DND-41 (cell line): ENCODE results near the gene SRC.

Source experiments
- ATAC-seq: fragments of 200-7000 bp; cut with Tn5 transposase; 3 replicates; pipeline ENCODE4 v1.9.1; 2021; ENCODE audit warnings: low read depth; ENCODE audit not compliant: insufficient read depth
- DNase-seq: peaks from one replicate; pipeline ENCODE4 v3.0.0-alpha.2; 2020
- H2AFZ ChIP-seq: 2 replicates; pipeline ENCODE4 v1.6.0; 2012; ENCODE audit warnings: low read depth, low read length
- H3K27ac ChIP-seq: 2 replicates; pipeline ENCODE4 v1.5.1; 2012; ENCODE audit warnings: low read length, inconsistent platforms
- H3K27me3 ChIP-seq: fragments of 200-600 bp; sonication (generic); 2 replicates; pipeline ENCODE4 v1.6.0; 2012; ENCODE audit warnings: low read length, mild to moderate bottlenecking, inconsistent platforms; ENCODE audit not compliant: insufficient read depth, poor library complexity
- H3K36me3 ChIP-seq: 2 replicates; pipeline ENCODE4 v1.5.1; 2012; ENCODE audit warnings: low read length, inconsistent platforms; ENCODE audit not compliant: insufficient read depth
- H3K4me1 ChIP-seq: 2 replicates; pipeline ENCODE4 v1.5.1; 2012; ENCODE audit warnings: mild to moderate bottlenecking, low read length; ENCODE audit not compliant: insufficient read depth
- H3K4me2 ChIP-seq: 2 replicates; pipeline ENCODE4 v1.6.0; 2012; ENCODE audit warnings: mild to moderate bottlenecking, moderate library complexity, low read length, inconsistent platforms; ENCODE audit not compliant: insufficient read depth
- H3K4me3 ChIP-seq, 2 experiments: fragments of 200-600 bp in 1 of 2; shearing (Covaris generic) in 1 of 2; 2 replicates each; pipeline ENCODE4 v1.5.1; 2012 to 2016; ENCODE audit warnings: inconsistent platforms in 2 of 2, low read length in 2 of 2, mild to moderate bottlenecking in 2 of 2, low read depth in 1 of 2, moderate library complexity in 1 of 2
- H3K79me2 ChIP-seq: 2 replicates; pipeline ENCODE4 v1.6.0; 2012; ENCODE audit warnings: low read length, inconsistent platforms; ENCODE audit not compliant: insufficient read depth
- H3K9ac ChIP-seq: 2 replicates; pipeline ENCODE4 v1.6.0; 2012; ENCODE audit warnings: low read depth, mild to moderate bottlenecking, inconsistent platforms, low read length, moderate library complexity
- H3K9me3 ChIP-seq: 2 replicates; pipeline ENCODE4 v1.5.1; 2012; ENCODE audit warnings: low read length, moderate library complexity, mild to moderate bottlenecking, inconsistent platforms; ENCODE audit not compliant: insufficient read depth, severe bottlenecking
- H4K20me1 ChIP-seq: 2 replicates; pipeline ENCODE4 v1.6.0; 2012; ENCODE audit warnings: low read length; ENCODE audit not compliant: insufficient read depth
- CTCF ChIP-seq: IDR thresholded peaks from 2 replicates; pipeline ENCODE4 v1.5.1; 2012; ENCODE audit warnings: borderline replicate concordance, low read length, moderate library complexity, mild to moderate bottlenecking; ENCODE audit not compliant: poor library complexity, severe bottlenecking; ENCODE audit errors: extremely low read depth
- EZH2 ChIP-seq: IDR thresholded peaks from 3 replicates; pipeline ENCODE4 v1.6.1; 2012; ENCODE audit warnings: borderline replicate concordance, low read depth, mild to moderate bottlenecking, moderate library complexity, low read length, inconsistent platforms; ENCODE audit not compliant: severe bottlenecking

SRC gene

GRCh38 chr20:37389844-37390275 is 43.9 kb downstream of the SRC start:
- no peak overlapping the region for H3K27ac ChIP-seq
- ATAC-seq (no peak), DNase-seq (no peak)
- peaks cover 15% of the 10 kb centered on the region for H3K36me3 ChIP-seq
- TF ChIP-seq EZH2 = no peak
- peak; percentile 29 for TF ChIP-seq CTCF
- no peak overlapping the region for H3K4me2 ChIP-seq
- H2AFZ ChIP-seq = no peak overlapping the region
- H3K27me3 ChIP-seq = no peaks in the 10 kb centered on the region
- no peaks in the 10 kb centered on the region for H3K9me3 ChIP-seq
- H3K79me2 ChIP-seq = no peaks in the 10 kb centered on the region
- H3K4me1 ChIP-seq = no peaks in the 10 kb centered on the region
- no peak overlapping the region for H3K4me3 ChIP-seq
- H4K20me1 ChIP-seq = no peaks in the 10 kb centered on the region; the same call in 1 of the 2 replicates
- H3K9ac ChIP-seq = no peak overlapping the region

GRCh38 chr20:37390503-37390890 is 44.6 kb downstream of the SRC start:
- Histone ChIP-seq H3K4me2 (no peak overlapping the region), H3K27ac (no peak overlapping the region)

GRCh38 chr20:37390891-37391525 is 45.1 kb downstream of the SRC start:
- ATAC-seq = no peak
- no peak overlapping the region for H2AFZ ChIP-seq
- no peaks in the 10 kb centered on the region for H3K9me3 ChIP-seq
- H4K20me1 ChIP-seq = no peaks in the 10 kb centered on the region; the same call in 1 of the 2 replicates
- H3K4me3 ChIP-seq = no peak overlapping the region
- 0 out of 2 replicates have a peak, but pooled peaks cover 6% of the 10 kb centered on the region for H3K36me3 ChIP-seq
- no peak for DNase-seq
- TF ChIP-seq CTCF = no peak
- TF ChIP-seq EZH2 = no peak
- no peaks in the 10 kb centered on the region for H3K4me1 ChIP-seq
- no peak overlapping the region for H3K9ac ChIP-seq
- H3K27me3 ChIP-seq = no peaks in the 10 kb centered on the region
- no peaks in the 10 kb centered on the region for H3K79me2 ChIP-seq
- H3K4me2 ChIP-seq = no peak overlapping the region
- H3K27ac ChIP-seq = no peak overlapping the region

More at GRCh38 chr20:37390503-37390890, 44.6 kb downstream of the SRC start:
- Histone ChIP-seq H3K9ac (no peak overlapping the region), H3K4me3 (no peak overlapping the region), H3K9me3 (no peaks in the 10 kb centered on the region), H4K20me1 (no peaks in the 10 kb centered on the region; the same call in 1 of the 2 replicates), H3K79me2 (no peaks in the 10 kb centered on the region), H3K27me3 (no peaks in the 10 kb centered on the region), H3K4me1 (no peaks in the 10 kb centered on the region), H3K36me3 (peaks cover 11% of the 10 kb centered on the region), H2AFZ (no peak overlapping the region)
- TF ChIP-seq CTCF = no peak
- no peak for TF ChIP-seq EZH2
- ATAC-seq (no peak), DNase-seq (no peak)
